K562 (cell line): ENCODE data around the gene TAF10. TPM values are rescaled to one million over a fixed set of nuclear protein-coding genes. Genes with fewer than 3 reads are reported as not detected.

Experiments
- CBX2 ChIP-seq: fragments of 200-600 bp; sonication (generic); IDR thresholded peaks from one replicate; pipeline ENCODE4 v1.6.1; 2012; ENCODE audit warnings: mild to moderate bottlenecking, low read length, inconsistent platforms; ENCODE audit not compliant: insufficient read depth, poor library complexity, severe bottlenecking
- FOXM1 ChIP-seq, 2 experiments: fragments of 450-650 bp in 1 of 2; sonication (generic) in 1 of 2; formaldehyde crosslinking in 1 of 2; IDR thresholded peaks; 2 replicates each; pipeline versions ENCODE4 v1.6.1 to v1.9.0; 2017 to 2022; ENCODE audit warnings: low read depth in 2 of 2, mild to moderate bottlenecking in 2 of 2, missing genetic modification reagents in 1 of 2, moderate library complexity in 1 of 2
- KLF13 ChIP-seq: fragments of 450-650 bp; IDR thresholded peaks from 2 replicates; pipeline ENCODE4 v1.6.1; 2016; ENCODE audit warnings: missing genetic modification characterization, low read depth, mild to moderate bottlenecking, missing compliant biosample characterization, moderate library complexity, borderline replicate concordance
- MBD2 ChIP-seq: sonication (generic); IDR thresholded peaks from 2 replicates; pipeline ENCODE4 v1.6.1; 2016; ENCODE audit warnings: low read depth, borderline replicate concordance
- MTA1 ChIP-seq: fragments of 450-650 bp; IDR thresholded peaks from 2 replicates; pipeline ENCODE4 v1.6.1; 2017; ENCODE audit warnings: borderline replicate concordance
- POLR2AphosphoS2 ChIP-seq: IDR thresholded peaks from 2 replicates; pipeline ENCODE4 v1.6.1; 2012; ENCODE audit warnings: low read length, improper control_type of control experiment
- RFX1 ChIP-seq: fragments of 450-650 bp; IDR thresholded peaks from 2 replicates; pipeline ENCODE4 v1.6.1; 2016; ENCODE audit warnings: mild to moderate bottlenecking, moderate library complexity
- SMARCA5 ChIP-seq: fragments of 450-650 bp; IDR thresholded peaks from 2 replicates; pipeline ENCODE4 v1.6.1; 2016
- TAF15 ChIP-seq: fragments of 200-400 bp; formaldehyde crosslinking; IDR thresholded peaks from 2 replicates; pipeline ENCODE4 v1.6.1; 2017; ENCODE audit warnings: mild to moderate bottlenecking, low read depth, low read length, moderate library complexity
- ZBTB2 ChIP-seq: fragments of 450-650 bp; IDR thresholded peaks from 2 replicates; pipeline ENCODE4 v1.6.1; 2016; ENCODE audit warnings: antibody characterized with exemption
- polyA plus RNA-seq, 8 experiments: library from polyadenylated mRNA; depleted of rRNA in 4 of 8; stranded (reverse) in 5 of 8; unstranded in 3 of 8; fragments of >200 nt; fragmentation: Nextera tagmentation in 2 of 8; fragmentation: Illumina TruSeq in 1 of 8; extraction: Ambion mirVana in 2 of 8; extraction: Trizol in 1 of 8; gene quantifications; 2 replicates each; pipeline versions ENCODE4 v1.2.1 to v1.2.3, GENCODE V29; 2011 to 2014; ENCODE audit warnings: inconsistent platforms in 1 of 8, missing spikeins in 1 of 8
- total RNA-seq, 7 experiments: library from RNA; depleted of rRNA in 6 of 7; stranded (reverse); fragments of >200 nt in 6 of 7; fragmentation: Illumina TruSeq in 2 of 7; extraction: Trizol in 2 of 7; gene quantifications; 2 replicates each; pipeline versions ENCODE4 v1.2.1 to v1.2.3, GENCODE V29; 2011 to 2021; ENCODE audit warnings: low replicate concordance in 1 of 7
- TF ChIP-seq, protein P1 (sequence below): fragments of 450-650 bp; IDR thresholded peaks from 2 replicates; pipeline ENCODE4 v1.6.1; 2016; ENCODE audit warnings: mild to moderate bottlenecking, moderate library complexity
- TF ChIP-seq, protein P2 (sequence below), 2 experiments: fragments of 450-650 bp; IDR thresholded peaks; 2 replicates each; pipeline ENCODE4 v1.6.1; 2016
- TF ChIP-seq, protein P3 (sequence below), 2 experiments: fragments of 450-650 bp in 1 of 2; sonication (generic) in 1 of 2; formaldehyde crosslinking; conservative IDR thresholded peaks; 2 replicates each; pipeline versions ENCODE4 v1.4.0 to v1.8.1; 2020 to 2022; ENCODE audit warnings: mild to moderate bottlenecking in 1 of 2, missing genetic modification reagents in 1 of 2

Gene TAF10
- total and polyA plus RNA-seq, 9 of the 15 experiments (the other 6 are each of a cell fraction or from before 2014, with no cell fraction given) = 19.5 to 197 (median 121) TPM

GRCh38 chr11:6650980-6651379 lies 39.0 kb upstream of the TAF10 start (continued):
- TF ChIP-seq, protein P1, sequence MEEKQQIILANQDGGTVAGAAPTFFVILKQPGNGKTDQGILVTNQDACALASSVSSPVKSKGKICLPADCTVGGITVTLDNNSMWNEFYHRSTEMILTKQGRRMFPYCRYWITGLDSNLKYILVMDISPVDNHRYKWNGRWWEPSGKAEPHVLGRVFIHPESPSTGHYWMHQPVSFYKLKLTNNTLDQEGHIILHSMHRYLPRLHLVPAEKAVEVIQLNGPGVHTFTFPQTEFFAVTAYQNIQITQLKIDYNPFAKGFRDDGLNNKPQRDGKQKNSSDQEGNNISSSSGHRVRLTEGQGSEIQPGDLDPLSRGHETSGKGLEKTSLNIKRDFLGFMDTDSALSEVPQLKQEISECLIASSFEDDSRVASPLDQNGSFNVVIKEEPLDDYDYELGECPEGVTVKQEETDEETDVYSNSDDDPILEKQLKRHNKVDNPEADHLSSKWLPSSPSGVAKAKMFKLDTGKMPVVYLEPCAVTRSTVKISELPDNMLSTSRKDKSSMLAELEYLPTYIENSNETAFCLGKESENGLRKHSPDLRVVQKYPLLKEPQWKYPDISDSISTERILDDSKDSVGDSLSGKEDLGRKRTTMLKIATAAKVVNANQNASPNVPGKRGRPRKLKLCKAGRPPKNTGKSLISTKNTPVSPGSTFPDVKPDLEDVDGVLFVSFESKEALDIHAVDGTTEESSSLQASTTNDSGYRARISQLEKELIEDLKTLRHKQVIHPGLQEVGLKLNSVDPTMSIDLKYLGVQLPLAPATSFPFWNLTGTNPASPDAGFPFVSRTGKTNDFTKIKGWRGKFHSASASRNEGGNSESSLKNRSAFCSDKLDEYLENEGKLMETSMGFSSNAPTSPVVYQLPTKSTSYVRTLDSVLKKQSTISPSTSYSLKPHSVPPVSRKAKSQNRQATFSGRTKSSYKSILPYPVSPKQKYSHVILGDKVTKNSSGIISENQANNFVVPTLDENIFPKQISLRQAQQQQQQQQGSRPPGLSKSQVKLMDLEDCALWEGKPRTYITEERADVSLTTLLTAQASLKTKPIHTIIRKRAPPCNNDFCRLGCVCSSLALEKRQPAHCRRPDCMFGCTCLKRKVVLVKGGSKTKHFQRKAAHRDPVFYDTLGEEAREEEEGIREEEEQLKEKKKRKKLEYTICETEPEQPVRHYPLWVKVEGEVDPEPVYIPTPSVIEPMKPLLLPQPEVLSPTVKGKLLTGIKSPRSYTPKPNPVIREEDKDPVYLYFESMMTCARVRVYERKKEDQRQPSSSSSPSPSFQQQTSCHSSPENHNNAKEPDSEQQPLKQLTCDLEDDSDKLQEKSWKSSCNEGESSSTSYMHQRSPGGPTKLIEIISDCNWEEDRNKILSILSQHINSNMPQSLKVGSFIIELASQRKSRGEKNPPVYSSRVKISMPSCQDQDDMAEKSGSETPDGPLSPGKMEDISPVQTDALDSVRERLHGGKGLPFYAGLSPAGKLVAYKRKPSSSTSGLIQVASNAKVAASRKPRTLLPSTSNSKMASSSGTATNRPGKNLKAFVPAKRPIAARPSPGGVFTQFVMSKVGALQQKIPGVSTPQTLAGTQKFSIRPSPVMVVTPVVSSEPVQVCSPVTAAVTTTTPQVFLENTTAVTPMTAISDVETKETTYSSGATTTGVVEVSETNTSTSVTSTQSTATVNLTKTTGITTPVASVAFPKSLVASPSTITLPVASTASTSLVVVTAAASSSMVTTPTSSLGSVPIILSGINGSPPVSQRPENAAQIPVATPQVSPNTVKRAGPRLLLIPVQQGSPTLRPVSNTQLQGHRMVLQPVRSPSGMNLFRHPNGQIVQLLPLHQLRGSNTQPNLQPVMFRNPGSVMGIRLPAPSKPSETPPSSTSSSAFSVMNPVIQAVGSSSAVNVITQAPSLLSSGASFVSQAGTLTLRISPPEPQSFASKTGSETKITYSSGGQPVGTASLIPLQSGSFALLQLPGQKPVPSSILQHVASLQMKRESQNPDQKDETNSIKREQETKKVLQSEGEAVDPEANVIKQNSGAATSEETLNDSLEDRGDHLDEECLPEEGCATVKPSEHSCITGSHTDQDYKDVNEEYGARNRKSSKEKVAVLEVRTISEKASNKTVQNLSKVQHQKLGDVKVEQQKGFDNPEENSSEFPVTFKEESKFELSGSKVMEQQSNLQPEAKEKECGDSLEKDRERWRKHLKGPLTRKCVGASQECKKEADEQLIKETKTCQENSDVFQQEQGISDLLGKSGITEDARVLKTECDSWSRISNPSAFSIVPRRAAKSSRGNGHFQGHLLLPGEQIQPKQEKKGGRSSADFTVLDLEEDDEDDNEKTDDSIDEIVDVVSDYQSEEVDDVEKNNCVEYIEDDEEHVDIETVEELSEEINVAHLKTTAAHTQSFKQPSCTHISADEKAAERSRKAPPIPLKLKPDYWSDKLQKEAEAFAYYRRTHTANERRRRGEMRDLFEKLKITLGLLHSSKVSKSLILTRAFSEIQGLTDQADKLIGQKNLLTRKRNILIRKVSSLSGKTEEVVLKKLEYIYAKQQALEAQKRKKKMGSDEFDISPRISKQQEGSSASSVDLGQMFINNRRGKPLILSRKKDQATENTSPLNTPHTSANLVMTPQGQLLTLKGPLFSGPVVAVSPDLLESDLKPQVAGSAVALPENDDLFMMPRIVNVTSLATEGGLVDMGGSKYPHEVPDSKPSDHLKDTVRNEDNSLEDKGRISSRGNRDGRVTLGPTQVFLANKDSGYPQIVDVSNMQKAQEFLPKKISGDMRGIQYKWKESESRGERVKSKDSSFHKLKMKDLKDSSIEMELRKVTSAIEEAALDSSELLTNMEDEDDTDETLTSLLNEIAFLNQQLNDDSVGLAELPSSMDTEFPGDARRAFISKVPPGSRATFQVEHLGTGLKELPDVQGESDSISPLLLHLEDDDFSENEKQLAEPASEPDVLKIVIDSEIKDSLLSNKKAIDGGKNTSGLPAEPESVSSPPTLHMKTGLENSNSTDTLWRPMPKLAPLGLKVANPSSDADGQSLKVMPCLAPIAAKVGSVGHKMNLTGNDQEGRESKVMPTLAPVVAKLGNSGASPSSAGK = no peak
- TF ChIP-seq, protein P2, sequence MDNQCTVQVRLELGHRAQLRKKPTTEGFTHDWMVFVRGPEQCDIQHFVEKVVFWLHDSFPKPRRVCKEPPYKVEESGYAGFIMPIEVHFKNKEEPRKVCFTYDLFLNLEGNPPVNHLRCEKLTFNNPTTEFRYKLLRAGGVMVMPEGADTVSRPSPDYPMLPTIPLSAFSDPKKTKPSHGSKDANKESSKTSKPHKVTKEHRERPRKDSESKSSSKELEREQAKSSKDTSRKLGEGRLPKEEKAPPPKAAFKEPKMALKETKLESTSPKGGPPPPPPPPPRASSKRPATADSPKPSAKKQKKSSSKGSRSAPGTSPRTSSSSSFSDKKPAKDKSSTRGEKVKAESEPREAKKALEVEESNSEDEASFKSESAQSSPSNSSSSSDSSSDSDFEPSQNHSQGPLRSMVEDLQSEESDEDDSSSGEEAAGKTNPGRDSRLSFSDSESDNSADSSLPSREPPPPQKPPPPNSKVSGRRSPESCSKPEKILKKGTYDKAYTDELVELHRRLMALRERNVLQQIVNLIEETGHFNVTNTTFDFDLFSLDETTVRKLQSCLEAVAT (IDR thresholded peaks at IDR 0.05) = no peak; a peak in 1 of 4 replicates
- no peak for TF ChIP-seq RFX1
- no peak for TF ChIP-seq KLF13 (tag)
- TF ChIP-seq TAF15 = no peak
- TF ChIP-seq SMARCA5 = no peak
- no peak; the same call in 1 of the 2 replicates for TF ChIP-seq MBD2
- TF ChIP-seq MTA1 = peak; percentile 75; the same call in 1 of the 2 replicates
- no peak for TF ChIP-seq CBX2
- TF ChIP-seq ZBTB2 = peak; percentile 39; the same call in 1 of the 2 replicates
- TF ChIP-seq, protein P3, sequence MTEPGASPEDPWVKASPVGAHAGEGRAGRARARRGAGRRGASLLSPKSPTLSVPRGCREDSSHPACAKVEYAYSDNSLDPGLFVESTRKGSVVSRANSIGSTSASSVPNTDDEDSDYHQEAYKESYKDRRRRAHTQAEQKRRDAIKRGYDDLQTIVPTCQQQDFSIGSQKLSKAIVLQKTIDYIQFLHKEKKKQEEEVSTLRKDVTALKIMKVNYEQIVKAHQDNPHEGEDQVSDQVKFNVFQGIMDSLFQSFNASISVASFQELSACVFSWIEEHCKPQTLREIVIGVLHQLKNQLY (CRISPR knock-in tag; conservative IDR thresholded peaks at IDR 0.05) = no peak
- no peak for TF ChIP-seq FOXM1 (IDR thresholded peaks at IDR 0.05; ENCODE audit: low read depth)
- no peak for TF ChIP-seq FOXM1 (CRISPR knock-in tag; IDR thresholded peaks at IDR 0.05; ENCODE audit: low read depth)
- TF ChIP-seq POLR2AphosphoS2 = no peak
